ENCODE results near the gene INSL3. TPM values are rescaled to one million over a fixed set of nuclear protein-coding genes. Genes with fewer than 3 reads are reported as not detected.
A peak's percentile ranks its signal among the peaks of the same experiment; 100 is the strongest.

INSL3 gene
- total and polyA plus RNA-seq, 2 of the 13 experiments (the other 11 are each of a cell fraction or from before 2014, with no cell fraction given), result 0.30 TPM; not detected in 1

- TF ChIP-seq KLF6 (CRISPR knock-in tag; IDR thresholded peaks at IDR 0.05) (no peak), KDM4B (CRISPR knock-in tag; IDR thresholded peaks at IDR 0.05) (no peak), MAF1 (CRISPR knock-in tag; IDR thresholded peaks at IDR 0.05; ENCODE audit: borderline replicate concordance) (no peak), ZNF260 (CRISPR knock-in tag; IDR thresholded peaks at IDR 0.05; ENCODE audit: borderline replicate concordance, low read depth) (no peak), ZNF180 (CRISPR knock-in tag; IDR thresholded peaks at IDR 0.05; ENCODE audit: borderline replicate concordance, low read depth) (no peak), FOXC1 (CRISPR knock-in tag; IDR thresholded peaks at IDR 0.05; ENCODE audit: borderline replicate concordance) (peak; percentile 70; the same call in 1 of the 2 replicates), MAFG (CRISPR knock-in tag; IDR thresholded peaks at IDR 0.05) (no peak), CTCF (CRISPR knock-in tag; IDR thresholded peaks at IDR 0.05) (peak; percentile 16; the same call in 1 of the 2 replicates), DNMT1 (CRISPR knock-in tag; IDR thresholded peaks at IDR 0.05) (no peak), ZNF644 (CRISPR knock-in tag; IDR thresholded peaks at IDR 0.05; ENCODE audit: low read depth) (no peak), ZNF580 (CRISPR knock-in tag; IDR thresholded peaks at IDR 0.05; ENCODE audit: borderline replicate concordance, low read depth) (no peak), SP4 (CRISPR knock-in tag; IDR thresholded peaks at IDR 0.05) (peak; percentile 50; the same call in 1 of the 2 replicates), ZSCAN9 (CRISPR knock-in tag; IDR thresholded peaks at IDR 0.05; ENCODE audit: borderline replicate concordance) (0 out of 2 replicates have a peak, but pooled peaks have one; percentile 57), IKZF5 (CRISPR knock-in tag; IDR thresholded peaks at IDR 0.05) (no peak)
- TF ChIP-seq, protein P1, sequence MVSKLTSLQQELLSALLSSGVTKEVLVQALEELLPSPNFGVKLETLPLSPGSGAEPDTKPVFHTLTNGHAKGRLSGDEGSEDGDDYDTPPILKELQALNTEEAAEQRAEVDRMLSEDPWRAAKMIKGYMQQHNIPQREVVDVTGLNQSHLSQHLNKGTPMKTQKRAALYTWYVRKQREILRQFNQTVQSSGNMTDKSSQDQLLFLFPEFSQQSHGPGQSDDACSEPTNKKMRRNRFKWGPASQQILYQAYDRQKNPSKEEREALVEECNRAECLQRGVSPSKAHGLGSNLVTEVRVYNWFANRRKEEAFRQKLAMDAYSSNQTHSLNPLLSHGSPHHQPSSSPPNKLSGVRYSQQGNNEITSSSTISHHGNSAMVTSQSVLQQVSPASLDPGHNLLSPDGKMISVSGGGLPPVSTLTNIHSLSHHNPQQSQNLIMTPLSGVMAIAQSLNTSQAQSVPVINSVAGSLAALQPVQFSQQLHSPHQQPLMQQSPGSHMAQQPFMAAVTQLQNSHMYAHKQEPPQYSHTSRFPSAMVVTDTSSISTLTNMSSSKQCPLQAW (CRISPR knock-in tag; IDR thresholded peaks at IDR 0.05), result peak; percentile 65
- TF ChIP-seq, protein P2, sequence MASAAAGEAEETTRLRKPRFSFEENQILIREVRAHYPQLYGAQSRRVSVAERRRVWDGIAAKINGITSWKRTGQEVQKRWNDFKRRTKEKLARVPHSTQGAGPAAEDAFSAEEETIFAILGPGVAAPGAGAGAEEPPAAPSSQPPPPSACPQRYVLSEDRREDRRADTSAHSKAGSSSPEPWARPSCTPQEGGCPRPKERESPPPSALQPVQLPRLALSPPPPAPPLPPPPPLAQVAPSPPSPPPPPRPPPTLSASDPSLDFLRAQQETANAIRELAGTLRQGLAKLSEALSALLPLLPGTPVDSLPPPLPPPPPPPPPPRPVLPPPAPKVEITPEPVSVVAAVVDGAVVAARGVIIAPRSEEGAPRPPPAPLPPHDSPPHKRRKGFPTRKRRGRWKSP (CRISPR knock-in tag; IDR thresholded peaks at IDR 0.05), result no peak
- TF ChIP-seq, protein P3, sequence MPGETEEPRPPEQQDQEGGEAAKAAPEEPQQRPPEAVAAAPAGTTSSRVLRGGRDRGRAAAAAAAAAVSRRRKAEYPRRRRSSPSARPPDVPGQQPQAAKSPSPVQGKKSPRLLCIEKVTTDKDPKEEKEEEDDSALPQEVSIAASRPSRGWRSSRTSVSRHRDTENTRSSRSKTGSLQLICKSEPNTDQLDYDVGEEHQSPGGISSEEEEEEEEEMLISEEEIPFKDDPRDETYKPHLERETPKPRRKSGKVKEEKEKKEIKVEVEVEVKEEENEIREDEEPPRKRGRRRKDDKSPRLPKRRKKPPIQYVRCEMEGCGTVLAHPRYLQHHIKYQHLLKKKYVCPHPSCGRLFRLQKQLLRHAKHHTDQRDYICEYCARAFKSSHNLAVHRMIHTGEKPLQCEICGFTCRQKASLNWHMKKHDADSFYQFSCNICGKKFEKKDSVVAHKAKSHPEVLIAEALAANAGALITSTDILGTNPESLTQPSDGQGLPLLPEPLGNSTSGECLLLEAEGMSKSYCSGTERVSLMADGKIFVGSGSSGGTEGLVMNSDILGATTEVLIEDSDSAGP (CRISPR knock-in tag; IDR thresholded peaks at IDR 0.05; ENCODE audit: borderline replicate concordance), result no peak
- TF ChIP-seq, protein P4, sequence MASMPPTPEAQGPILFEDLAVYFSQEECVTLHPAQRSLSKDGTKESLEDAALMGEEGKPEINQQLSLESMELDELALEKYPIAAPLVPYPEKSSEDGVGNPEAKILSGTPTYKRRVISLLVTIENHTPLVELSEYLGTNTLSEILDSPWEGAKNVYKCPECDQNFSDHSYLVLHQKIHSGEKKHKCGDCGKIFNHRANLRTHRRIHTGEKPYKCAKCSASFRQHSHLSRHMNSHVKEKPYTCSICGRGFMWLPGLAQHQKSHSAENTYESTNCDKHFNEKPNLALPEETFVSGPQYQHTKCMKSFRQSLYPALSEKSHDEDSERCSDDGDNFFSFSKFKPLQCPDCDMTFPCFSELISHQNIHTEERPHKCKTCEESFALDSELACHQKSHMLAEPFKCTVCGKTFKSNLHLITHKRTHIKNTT (CRISPR knock-in tag; IDR thresholded peaks at IDR 0.05), result no peak
Observed at GRCh38 chr19:17847538-17848366, 26.4 kb upstream of the INSL3 start, which contains the start of gene JAK3 (continued).
